D341Med (cell line): ENCODE data around the gene VWF.
"Not testable (repeated sequence)": the region's sequence is repeated elsewhere in the genome, so short reads cannot be mapped to it uniquely, and the experiment has no call there.

ENCODE experiments used
- DNase-seq: peaks from one replicate; pipeline ENCODE4 v3.0.0; 2012; ENCODE audit warnings: low spot score

The VWF gene

DNA sequence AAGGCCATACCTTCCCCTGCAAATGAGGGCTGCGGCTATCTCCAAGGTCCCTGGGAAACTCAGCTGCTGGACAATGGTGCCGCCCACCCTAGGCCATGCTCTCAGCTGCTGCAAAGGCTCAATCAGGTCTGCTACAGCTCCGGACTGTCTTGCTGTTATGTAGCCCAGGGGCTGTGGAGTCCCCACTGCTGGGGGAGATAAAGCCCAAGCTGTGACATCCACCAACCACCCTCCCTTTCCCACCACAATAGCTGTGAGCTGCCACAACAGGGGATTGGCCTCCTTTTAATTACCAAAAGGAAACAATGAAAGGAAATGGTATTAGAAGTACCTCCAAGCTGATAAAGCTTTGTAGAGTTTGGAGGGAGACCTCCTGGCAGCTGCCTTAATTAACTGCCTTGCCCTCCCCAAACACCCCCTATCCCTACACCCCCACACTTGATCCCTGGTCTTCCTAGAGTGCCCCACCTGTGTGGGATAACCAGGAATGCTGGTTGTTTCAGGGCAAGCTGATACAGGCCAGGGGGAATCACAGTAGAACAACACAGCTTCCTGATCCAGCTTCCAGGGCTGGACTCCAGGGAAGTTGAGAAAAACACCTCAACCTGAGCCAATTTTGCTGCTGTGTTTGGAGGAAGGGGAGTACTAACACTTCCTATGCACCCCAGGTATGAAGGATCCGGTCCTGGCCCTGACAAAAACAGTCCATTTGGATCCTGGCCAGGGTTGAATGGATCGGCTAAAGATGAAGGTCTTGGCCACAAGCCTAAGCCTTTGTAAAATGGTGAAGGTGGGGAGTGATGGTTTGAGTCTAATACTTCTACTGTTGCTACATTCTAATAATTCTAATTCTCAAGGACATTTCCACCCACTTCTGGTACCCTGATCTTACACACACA is at the start of gene VWF:
VWF (minus strand) TSS at position 260 of the 899 bp plus-strand sequence. CDS start 1,474 bp downstream, outside the sequence.
- no peak for DNase-seq

DNA sequence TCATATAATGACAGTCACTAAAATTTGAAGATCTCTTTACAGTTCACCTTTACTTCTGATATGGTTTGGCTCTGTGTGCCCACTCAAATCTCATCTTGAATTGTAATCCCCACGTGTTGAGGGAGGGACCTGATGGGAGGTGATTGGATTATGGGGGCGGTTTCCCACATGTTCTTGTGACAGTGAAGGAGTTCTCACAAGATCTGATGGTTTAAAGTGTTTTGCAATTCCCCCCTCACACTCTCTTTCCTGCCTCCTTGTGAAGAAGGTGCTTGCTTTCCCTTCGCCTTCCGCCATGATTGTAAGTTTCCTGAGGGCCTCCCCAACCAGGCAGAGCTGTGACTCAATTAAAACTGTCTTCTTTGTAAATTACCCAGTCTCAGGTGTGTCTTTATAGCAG is 48.4 kb upstream of the VWF start:
- no peak for DNase-seq

DNA sequence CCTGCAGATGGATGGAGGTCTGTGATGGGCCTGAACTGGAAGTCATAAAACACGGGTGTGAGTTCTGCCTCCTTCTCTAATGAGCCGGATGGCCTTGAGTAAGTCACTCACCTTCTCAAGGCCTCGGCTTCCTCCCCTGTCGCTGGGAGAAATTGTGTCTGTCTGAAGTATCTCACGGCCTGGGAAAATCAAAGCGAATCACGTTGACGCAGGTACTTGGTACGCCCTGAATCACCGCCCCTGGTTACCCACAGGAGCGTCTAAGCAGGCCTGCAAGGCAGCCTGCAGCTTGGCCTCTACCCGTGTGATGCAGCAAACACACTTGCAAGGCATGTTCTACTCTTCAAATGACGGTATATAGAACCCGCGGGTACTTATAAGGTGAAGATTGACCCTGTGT is 47.6 kb upstream of the VWF start:
- no peak for DNase-seq

DNA sequence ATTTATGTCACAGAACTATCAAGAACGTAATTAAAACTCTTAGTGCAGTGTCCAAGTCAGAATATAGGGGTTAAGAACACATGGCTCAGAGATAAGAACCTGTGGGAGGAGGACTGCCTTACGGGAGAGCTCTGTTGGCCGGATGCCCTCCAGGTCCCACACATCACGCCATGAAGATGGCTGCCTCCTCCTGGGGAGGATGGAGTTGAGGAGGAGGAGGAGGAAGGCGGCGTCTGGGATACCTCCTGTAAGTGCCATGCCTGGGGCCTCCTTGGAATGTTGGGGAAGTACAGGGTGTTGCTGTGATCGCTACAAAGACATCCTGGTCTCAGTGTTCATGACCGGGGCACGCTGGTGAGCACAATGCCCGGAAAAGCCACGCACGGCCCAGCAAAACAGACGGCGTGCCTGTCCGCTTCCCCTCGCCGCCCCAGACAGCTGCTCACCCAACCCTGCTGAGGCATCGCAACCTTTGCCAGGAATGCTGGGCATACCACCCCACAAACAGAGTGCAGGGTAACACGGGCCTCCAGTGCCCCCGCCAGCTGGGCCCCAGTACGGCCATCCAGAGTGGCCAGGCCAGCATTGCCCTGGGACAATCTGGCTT is 47.0 kb upstream of the VWF start:
- DNase-seq: no peak

DNA sequence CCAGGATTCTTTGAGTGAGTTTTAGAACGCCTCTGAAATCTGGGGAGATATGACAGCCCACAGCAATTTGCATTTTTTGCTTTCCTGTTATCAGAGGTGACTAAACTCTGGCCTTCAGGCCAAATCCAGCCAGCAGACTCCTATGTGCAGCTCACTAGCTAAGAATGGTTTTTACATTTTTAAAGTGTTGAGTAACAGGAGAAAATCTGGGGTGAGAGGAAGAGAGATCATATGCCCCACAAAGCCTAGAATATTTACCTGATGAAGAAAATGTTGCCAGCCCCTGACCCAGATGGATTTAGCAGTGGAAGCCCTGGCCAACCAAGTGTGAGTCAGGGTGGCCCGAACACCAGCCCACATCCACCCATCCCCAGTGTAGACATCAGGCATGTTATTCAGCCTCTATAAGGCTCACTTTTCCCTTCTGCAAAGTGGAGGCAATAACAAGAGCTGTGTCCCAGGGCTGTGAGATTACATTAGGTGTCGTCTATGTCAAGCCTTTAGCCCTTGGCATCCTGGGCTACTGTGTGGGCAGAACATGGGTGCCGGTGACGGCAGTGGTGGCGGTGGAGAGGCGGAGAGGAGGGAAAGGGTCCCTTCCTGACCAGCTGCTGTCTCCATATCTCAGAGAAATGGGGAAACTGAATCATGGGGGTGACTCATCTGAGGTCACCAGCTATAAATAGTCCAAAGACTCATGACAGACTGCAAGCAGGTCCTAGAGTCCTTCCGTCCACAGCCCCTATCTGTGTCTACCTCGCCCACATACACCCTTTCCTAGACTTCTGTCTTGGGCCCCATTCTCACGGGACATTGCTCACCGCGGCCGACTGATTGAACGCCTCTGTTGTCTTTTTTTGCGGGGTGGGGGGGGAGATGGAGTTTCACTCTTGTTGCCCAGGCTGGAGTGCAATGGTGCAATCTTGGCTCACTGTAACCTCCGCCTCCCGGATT is 43.1 kb upstream of the VWF start:
- no peak for DNase-seq

DNA sequence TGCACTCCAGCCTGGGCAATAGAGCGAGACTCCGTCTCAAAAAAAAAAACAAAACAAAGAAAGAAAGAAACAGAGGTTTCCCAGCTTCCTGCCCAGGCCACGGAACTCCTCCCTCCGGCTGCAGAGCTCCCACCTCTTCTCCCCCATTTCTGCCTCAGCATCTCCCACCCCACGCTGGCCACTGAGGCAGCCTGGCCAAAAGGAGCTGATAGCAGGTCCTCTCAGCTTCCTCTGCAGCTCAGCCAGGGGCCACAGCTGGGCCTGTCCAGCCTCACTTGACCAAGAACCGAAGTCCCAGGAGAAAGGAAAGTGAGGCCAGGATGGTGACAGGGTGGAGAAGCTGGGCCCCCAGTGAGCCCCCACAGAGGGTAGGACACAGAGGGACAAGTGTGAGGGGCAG is 42.3 kb upstream of the VWF start:
- no peak for DNase-seq

DNA sequence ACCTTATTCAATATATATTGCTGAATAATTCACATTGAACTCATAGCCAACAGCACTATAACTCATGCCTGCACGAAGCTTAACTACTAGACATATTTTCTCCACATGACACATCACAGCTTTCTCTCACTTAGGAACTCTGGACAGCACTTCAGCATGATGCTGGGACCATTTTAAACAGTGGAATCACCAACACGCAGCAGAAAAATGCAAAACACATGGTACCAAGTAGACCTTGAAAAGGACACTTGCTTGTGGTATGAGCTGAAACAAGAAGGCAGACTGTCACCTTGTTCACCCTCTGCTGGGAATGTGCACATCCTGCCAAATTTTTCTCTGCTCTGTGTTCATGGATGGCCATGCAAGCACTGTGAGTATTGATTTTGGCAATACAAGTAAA is 40.9 kb upstream of the VWF start:
- no peak for DNase-seq

DNA sequence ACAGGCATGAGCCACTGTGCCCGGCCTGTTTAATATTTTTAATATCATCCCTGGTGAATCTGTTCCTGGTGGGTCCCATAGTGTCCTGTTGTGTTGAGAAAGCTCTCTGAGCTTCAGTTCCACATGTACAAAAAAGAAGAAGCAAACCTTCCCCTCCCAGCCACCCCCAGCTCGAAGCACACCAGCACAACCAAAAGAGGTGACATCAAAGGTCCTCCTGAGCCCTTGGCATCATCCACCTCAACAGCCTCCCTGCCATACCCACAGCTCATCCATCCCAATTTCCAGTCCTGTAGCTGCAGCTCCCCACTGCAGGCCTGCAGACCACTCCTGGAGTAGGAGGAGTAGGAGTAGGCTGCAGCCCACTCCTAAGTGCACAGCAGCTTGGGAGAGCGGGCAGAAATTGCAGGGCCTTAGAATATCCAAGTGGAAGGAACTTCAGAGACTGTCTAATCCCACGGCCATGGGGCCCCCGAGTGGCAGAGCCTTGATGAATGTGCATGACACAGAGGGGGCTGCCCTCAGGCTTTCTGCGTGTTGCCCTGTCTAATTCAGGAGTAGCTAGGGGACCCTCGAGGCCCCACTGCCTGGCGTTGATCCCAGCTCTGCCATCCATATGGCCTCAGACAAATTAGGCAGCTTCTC is 39.1 kb upstream of the VWF start:
- DNase-seq: no peak

DNA sequence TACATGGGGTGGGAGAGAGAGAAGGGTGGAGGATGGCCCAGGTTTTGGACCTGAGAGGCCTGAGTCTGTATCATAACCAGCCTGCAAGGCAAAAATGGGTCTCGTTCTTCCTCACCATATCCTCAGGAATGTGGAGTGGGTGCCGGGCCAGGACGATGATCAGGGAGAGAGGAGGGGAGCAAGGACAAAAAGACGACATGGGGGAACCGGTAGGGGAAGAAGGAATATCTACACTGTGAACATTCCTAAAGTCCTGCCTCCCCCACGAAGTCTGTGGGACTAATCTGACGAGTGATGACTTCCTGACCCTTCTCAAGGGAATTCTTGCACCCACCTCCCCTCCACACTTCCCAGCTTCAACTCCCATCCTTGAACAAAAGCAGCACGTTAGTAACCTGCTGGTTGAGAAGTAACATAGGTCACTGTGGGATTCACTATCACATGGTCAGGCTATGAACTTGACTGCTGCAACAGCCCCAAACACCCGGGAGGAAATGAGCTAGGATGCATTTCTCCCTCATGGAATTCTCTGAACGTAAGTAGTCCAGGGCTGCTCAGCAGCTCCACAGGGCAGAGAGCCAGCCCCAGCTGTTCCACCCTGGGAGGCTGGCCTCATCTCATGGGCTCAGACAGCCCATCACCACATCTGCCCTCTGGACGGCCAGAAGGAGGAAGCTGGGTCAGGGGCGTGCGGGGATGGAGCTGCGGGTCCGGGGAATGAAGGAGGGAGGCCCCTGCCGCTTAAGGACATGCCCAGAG is 36.8 kb upstream of the VWF start:
- DNase-seq: no peak

DNA sequence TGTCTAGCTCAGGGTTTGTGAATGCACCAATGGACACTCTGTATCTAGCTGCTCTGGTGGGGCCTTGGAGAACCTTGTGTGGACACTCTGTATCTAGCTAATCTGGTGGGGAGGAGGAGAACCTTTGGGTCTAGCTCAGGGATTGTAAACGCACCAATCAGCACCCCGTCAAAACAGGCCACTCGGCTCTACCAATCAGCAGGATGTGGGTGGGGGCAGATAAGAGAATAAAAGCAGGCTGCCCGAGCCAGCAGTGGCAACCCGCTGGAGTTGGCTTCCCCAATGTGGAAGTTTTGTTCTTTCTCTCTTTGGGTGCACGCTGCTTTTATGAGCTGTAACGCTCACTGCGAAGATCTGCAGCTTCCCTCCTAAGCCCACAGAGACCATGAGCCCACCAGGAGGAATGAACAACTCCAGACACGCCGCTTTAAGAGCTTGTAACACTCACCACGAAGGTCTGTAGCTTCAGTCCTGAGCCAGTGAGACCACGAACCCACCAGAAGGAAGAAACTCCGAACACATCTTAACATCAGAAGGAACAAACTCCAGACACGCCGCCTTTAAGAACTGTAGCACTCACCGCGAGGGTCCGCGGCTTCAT is 35.7 kb upstream of the VWF start:
- DNase-seq: not testable (repeated sequence)

DNA sequence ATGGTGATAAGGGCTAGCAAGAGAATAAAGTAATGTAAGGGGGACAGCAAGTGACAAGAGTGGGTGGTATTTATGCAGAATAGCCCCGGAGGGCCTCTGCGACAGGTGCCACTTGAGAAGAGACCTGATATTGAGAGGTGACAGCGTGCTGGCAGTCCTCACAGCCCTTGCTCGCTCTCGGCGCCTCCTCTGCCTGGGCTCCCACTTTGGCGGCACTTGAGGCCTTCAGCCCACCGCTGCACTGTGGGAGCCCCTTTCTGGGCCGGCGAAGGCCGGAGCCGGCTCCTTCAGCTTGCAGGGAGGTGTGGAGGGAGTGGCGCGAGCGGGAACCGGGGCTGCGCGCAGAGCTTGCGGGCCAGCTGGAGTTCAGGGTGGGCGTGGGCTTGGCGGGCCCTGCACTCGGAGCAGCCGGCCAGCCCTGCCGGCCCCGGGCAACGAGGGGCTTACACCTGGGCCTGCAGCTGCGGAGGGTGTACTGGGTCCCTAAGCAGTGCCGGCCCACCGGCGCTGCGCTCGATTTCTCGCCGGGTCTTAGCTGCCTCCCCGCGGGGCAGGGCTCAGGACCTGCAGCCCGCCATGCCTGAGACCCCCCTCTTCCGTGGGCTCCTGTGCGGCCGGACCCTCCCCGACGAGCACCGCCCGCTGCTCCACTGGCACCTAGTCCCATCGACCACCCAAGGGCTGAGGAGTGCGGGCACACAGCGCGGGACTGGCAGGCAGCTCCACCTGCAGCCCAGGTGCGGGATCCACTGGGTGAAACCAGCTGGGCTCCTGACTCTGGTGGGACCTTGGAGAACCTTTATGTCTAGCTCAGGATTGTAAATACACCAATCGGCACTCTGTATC is 34.9 kb upstream of the VWF start:
- not testable (repeated sequence) for DNase-seq

DNA sequence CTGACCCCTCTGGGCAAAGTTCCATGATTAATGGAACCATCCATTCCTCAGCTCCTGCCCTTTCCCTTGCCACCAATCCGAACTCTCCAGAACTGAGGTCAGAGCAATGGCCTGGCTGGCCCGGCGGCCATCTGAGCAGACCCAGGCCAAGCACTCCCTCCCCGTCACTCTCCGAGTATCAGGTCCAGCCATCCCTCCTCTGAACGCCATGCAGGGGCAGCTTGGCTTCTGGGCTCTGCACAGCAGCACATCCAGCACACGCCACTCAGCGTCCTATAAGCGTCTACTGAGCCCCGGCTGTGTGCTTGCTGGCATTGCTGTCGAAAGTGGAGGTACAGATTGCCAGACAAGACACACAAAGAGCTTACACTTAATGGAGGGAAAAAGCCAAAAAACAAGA is 34.3 kb upstream of the VWF start:
- no peak for DNase-seq

DNA sequence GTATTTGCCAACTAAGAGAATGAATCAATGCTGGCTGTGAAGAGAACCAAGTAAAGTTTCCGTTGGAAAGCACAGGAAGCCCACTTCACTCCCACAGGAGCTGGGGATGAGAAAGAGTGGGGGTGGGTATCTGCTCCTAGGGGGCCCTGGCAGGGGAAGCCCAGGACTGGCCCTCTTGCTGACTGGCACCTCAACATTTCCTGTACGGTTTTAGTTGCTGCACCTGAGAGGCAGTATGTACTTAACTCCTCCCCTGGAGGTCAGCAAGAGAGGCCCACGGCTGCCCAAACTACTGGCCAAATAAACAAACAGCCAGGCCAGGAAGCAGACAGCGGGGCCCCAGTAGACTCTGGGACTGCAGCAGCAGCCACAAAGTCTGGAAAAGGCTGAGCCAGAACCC is 33.8 kb upstream of the VWF start:
- DNase-seq: no peak

DNA sequence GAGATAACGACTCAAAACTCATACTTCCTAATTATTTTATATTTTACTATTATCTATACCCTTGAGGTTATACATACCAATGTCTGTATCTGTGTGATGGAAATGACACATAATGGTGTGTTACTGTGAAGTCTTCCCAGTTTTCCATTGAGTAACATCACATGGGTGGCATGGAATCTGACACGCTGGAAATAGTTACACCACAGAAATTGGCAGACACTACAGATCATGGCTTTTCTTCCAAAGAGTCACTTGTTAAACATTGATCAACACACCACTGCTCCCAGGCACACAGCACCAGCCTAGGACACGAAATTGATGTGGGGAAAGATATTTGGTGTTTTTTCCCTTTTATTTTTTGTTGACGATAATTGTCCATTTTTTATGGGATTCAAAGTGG is 33.0 kb upstream of the VWF start:
- DNase-seq: no peak

DNA sequence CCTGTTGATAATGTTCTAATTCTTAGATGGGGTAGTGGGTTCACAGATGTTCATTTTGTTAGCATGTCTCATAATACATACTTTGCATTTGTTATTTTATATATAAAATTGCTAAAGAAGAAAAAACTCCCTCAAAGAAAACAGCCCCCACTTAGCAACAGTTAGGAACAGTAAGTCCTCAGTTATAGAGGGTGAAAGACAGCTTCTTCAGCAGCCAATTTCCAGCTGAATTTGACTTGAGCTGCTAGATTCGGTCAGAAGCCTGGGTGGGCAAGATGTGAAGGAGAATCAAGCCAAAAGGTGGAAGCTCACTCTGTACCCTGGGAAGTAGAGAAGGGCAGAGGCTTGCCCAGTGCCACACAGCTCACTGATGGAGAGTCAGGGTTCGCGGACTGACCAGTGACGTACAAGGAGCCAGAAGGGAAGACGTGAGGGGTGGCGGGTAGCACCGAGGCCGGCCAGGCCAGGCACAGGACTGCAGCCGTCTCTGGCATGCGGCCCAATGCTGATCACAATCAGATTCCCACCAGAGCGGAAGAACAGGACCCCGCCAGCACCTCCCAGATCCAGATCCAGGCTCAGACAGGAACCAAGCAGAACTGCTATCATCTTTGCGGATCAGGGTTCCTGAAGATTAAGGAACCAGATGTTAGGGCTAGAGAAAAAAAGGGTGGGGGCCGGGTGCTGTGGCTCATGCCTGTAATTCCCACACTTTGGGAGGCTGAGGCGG is 30.4 kb upstream of the VWF start:
- DNase-seq: no peak

DNA sequence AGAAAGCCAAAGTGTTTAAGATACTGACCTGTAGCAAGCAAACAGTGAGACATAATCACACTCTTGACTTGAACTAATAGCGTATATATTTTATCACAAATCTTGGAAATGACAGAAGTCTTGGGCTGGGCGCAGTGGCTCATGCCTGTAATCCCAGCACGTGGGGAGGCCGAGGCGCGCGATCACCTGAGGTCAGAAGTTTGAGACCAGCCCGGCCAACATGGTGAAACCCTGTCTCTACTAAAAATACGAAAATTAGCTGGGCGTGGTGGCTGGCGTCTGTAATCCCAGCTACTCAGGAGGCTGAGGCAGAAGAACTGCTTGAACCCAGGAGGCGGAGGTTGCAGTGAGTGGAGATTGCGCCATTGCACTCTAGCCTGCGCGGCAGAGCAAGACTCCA is 24.3 kb upstream of the VWF start:
- DNase-seq: not testable (repeated sequence)

DNA sequence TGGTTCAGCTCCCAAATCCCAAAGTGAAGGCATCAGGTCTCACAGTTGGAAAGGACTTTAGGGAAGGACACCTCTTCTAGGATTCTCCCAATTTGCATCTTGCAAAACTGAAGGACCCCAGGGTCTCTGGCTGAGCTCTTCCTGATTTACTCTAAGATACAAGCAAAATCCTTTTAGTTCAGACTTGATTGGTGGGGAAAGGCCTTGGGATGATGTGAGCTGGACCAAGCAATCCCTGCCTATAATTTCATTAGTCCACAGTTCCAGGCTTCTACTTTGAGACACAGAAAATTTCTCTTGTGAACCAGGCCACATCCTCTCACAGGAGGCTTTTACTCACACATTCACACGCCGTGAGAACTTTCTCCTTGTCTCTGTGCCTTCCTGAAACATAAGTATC is 23.6 kb upstream of the VWF start:
- DNase-seq: no peak

DNA sequence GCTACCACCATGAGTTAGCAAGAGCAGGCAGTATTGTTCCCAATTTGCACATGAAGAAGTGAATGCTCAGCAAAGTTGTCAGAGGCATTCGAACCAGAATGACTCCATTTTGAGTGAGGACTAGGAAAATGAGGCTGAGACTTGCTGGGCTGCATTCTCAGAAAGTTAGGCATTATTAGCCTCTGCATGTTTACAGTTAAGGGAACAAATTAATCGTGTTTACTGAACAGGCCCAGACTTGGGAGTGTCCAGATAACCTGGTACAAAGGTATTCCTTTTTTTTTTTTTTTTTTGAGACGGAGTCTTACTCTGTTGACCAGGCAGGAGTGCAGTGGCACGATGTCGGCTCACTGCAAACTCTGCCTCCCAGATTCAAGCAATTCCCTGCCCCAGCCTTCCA is 22.5 kb upstream of the VWF start:
- DNase-seq: no peak

DNA sequence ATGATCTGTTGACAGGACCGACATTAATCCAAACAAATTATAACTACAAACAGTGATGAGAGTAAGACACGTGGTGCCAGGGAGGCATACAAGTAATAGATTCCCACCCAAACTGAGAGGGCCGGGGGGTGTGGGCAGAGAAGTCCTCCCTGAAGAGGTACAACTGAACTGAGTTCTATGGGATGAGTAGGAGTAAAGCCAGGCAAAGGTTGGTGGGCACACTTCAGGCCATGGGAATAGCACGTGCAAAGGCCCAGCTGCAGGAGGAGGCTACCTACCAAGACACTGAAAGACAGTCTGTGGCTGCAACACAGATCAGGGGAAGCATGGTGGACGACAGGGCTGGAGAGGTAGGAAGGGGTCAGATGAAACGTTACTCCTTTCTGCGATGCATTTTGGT is 22.0 kb upstream of the VWF start:
- DNase-seq: no peak
